GM23338 (cell line): ENCODE data around the gene DNASE1L1.

ENCODE experiments used
- CREB1 ChIP-seq: fragments of 250-450 bp; sonication (Bioruptor Pico); IDR thresholded peaks from 2 replicates; pipeline ENCODE4 v1.5.0; 2020; ENCODE audit warnings: low read depth, mild to moderate bottlenecking, moderate library complexity
- CTCF ChIP-seq, 2 experiments: fragments of 200-600 bp in 1 of 2; sonication (generic) in 1 of 2; conservative IDR thresholded peaks; 2 replicates each; pipeline versions ENCODE4 v1.5.1 to v1.6.1; 2016 to 2017; ENCODE audit warnings: antibody characterized with exemption in 2 of 2, low read depth in 2 of 2, mild to moderate bottlenecking in 2 of 2, moderate library complexity in 1 of 2
- EZH2 ChIP-seq: fragments of 200-600 bp; sonication (generic); IDR thresholded peaks from one replicate; pipeline ENCODE4 v1.8.0; 2017; ENCODE audit warnings: antibody characterized with exemption, mild to moderate bottlenecking, low read depth; ENCODE audit not compliant: unreplicated experiment
- EZH2phosphoT487 ChIP-seq: fragments of 200-600 bp; sonication (generic); IDR thresholded peaks from one replicate; pipeline ENCODE4 v1.8.1; 2018; ENCODE audit warnings: antibody characterized with exemption; ENCODE audit not compliant: unreplicated experiment
- POLR2AphosphoS5 ChIP-seq: IDR thresholded peaks from 2 replicates; pipeline ENCODE4 v1.6.1; 2016; ENCODE audit warnings: antibody characterized with exemption, low read depth
- REST ChIP-seq: IDR thresholded peaks from one replicate; pipeline ENCODE4 v1.6.1; 2018; ENCODE audit warnings: antibody characterized with exemption; ENCODE audit not compliant: unreplicated experiment
- ZNF114 ChIP-seq: fragments of 250-450 bp; sonication (Bioruptor Pico); IDR thresholded peaks from 2 replicates; pipeline ENCODE4 v1.5.0; 2020; ENCODE audit warnings: mild to moderate bottlenecking, moderate library complexity
- ZNF331 ChIP-seq: fragments of 250-450 bp; sonication (Bioruptor Pico); IDR thresholded peaks from 2 replicates; pipeline ENCODE4 v1.5.0; 2020; ENCODE audit warnings: low read depth, mild to moderate bottlenecking, moderate library complexity

GRCh38 chrX:154431341-154431740, 22.3 kb upstream of the DNASE1L1 start:
- TF ChIP-seq CTCF (conservative IDR thresholded peaks at IDR 0.05; ENCODE audit: low read depth in 2 of 2) (no peak), EZH2 (no peak), POLR2AphosphoS5 (no peak), EZH2phosphoT487 (no peak), ZNF114 (CRISPR knock-in tag) (no peak), CREB1 (CRISPR knock-in tag) (no peak), REST (no peak), ZNF331 (CRISPR knock-in tag) (no peak)
